NB4 (cell line): ENCODE measurements around the gene EIF4A3.
A peak's percentile ranks its signal among the peaks of the same experiment; 100 is the strongest.

ENCODE experiments used
- DNase-seq: peaks from one replicate; pipeline ENCODE4 v3.0.0; 2010; ENCODE audit warnings: low read depth
- H3K4me3 ChIP-seq: one replicate; pipeline ENCODE4 v1.5.1; 2011; ENCODE audit warnings: mild to moderate bottlenecking, low read depth, low read length, moderate library complexity
- CTCF ChIP-seq: IDR thresholded peaks from one replicate; pipeline ENCODE4 v1.5.1; 2012; ENCODE audit warnings: low read depth, low read length
- MAX ChIP-seq: IDR thresholded peaks from 2 replicates; pipeline ENCODE4 v1.6.1; 2011; ENCODE audit warnings: low read depth, low read length
- MYC ChIP-seq: IDR thresholded peaks from 2 replicates; pipeline ENCODE4 v1.6.1; 2011; ENCODE audit warnings: low read depth, low read length
- POLR2A ChIP-seq: IDR thresholded peaks from 2 replicates; pipeline ENCODE4 v1.6.1; 2011; ENCODE audit warnings: mild to moderate bottlenecking; ENCODE audit not compliant: insufficient read length; ENCODE audit errors: extremely low read depth

EIF4A3 gene

GRCh38 chr17:80104321-80104955 is 42.5 kb downstream of the EIF4A3 start:
- TF ChIP-seq CTCF (no peak), POLR2A (no peak), MAX (no peak), MYC (no peak)
- H3K4me3 ChIP-seq, result no peak overlapping the region
- DNase-seq, result no peak

GRCh38 chr17:80103449-80104085 is 43.4 kb downstream of the EIF4A3 start:
- DNase-seq, result no peak
- H3K4me3 ChIP-seq, result no peak overlapping the region
- no peak for TF ChIP-seq MYC
- TF ChIP-seq MAX, result no peak
- no peak for TF ChIP-seq CTCF
- no peak for TF ChIP-seq POLR2A

- no peak for DNase-seq
- no peak overlapping the region for H3K4me3 ChIP-seq
- TF ChIP-seq POLR2A (no peak), MYC (no peak), CTCF (no peak), MAX (no peak)
Observed at GRCh38 chr17:80102664-80103448, 44.1 kb downstream of the EIF4A3 start.

- peak; percentile 56 for DNase-seq
- TF ChIP-seq POLR2A (no peak), MYC (no peak), CTCF (no peak), MAX (peak; percentile 26; the same call in 1 of the 2 replicates)
- peak overlapping the region; percentile 78 for H3K4me3 ChIP-seq
Observed at GRCh38 chr17:80101946-80102663, 44.8 kb downstream of the EIF4A3 start.
